ENCODE results near the gene DDHD1.

DNA sequence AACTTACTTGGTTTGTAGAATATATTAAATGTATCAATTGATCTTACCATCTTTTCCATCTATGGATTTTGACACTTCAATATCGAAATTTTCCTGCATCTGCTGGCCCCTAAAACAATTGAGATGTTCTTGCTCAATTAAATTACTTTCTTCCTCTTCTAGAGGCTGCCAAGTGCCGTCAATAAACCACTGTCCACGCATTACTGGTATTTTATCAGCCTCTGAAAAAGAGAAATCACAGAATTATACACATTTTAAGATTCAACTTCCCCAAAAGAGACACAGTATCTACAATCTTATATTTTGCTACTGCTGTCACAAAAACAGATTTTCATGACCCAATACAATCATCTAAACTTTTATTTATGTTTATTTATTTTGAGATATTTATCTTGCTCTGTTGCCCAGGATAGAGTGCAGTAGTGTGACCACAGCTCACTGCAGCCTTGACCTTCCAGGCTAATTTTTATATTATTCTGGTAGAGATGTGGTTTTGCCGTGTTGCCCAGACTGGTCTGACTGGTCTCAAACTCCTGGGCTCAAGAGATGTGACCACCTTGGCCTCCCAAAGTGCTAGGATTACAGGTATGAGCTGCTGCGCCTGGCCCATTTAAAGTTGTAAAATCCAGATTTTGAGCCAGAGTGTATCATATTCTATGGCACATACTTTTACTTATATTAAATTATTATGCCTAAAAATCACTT lies 49.3 kb downstream of the DDHD1 start:
- TF ChIP-seq RAD21 (conservative IDR thresholded peaks at IDR 0.05 in 1 of 2, IDR thresholded peaks at IDR 0.05 in 1 of 2) (no peak), JUNB (IDR thresholded peaks at IDR 0.05) (no peak), CBX8 (IDR thresholded peaks at IDR 0.05) (no peak), CHD4 (IDR thresholded peaks at IDR 0.05; ENCODE audit: borderline replicate concordance) (no peak), POLR2A (IDR thresholded peaks at IDR 0.05; ENCODE audit: low read length) (no peak), MAFK (IDR thresholded peaks at IDR 0.05; ENCODE audit: partially characterized antibody) (no peak), EP300 (IDR thresholded peaks at IDR 0.05) (no peak), CHD2 (IDR thresholded peaks at IDR 0.05; ENCODE audit: low read length, partially characterized antibody) (no peak), ESRRA (IDR thresholded peaks at IDR 0.05; ENCODE audit: borderline replicate concordance, low read length) (no peak), NR3C1 (IDR thresholded peaks at IDR 0.05) (no peak)
- TF ChIP-seq, protein P1, sequence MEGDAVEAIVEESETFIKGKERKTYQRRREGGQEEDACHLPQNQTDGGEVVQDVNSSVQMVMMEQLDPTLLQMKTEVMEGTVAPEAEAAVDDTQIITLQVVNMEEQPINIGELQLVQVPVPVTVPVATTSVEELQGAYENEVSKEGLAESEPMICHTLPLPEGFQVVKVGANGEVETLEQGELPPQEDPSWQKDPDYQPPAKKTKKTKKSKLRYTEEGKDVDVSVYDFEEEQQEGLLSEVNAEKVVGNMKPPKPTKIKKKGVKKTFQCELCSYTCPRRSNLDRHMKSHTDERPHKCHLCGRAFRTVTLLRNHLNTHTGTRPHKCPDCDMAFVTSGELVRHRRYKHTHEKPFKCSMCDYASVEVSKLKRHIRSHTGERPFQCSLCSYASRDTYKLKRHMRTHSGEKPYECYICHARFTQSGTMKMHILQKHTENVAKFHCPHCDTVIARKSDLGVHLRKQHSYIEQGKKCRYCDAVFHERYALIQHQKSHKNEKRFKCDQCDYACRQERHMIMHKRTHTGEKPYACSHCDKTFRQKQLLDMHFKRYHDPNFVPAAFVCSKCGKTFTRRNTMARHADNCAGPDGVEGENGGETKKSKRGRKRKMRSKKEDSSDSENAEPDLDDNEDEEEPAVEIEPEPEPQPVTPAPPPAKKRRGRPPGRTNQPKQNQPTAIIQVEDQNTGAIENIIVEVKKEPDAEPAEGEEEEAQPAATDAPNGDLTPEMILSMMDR (IDR thresholded peaks at IDR 0.05): no peak
- TF ChIP-seq, protein P2, sequence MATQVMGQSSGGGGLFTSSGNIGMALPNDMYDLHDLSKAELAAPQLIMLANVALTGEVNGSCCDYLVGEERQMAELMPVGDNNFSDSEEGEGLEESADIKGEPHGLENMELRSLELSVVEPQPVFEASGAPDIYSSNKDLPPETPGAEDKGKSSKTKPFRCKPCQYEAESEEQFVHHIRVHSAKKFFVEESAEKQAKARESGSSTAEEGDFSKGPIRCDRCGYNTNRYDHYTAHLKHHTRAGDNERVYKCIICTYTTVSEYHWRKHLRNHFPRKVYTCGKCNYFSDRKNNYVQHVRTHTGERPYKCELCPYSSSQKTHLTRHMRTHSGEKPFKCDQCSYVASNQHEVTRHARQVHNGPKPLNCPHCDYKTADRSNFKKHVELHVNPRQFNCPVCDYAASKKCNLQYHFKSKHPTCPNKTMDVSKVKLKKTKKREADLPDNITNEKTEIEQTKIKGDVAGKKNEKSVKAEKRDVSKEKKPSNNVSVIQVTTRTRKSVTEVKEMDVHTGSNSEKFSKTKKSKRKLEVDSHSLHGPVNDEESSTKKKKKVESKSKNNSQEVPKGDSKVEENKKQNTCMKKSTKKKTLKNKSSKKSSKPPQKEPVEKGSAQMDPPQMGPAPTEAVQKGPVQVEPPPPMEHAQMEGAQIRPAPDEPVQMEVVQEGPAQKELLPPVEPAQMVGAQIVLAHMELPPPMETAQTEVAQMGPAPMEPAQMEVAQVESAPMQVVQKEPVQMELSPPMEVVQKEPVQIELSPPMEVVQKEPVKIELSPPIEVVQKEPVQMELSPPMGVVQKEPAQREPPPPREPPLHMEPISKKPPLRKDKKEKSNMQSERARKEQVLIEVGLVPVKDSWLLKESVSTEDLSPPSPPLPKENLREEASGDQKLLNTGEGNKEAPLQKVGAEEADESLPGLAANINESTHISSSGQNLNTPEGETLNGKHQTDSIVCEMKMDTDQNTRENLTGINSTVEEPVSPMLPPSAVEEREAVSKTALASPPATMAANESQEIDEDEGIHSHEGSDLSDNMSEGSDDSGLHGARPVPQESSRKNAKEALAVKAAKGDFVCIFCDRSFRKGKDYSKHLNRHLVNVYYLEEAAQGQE (IDR thresholded peaks at IDR 0.05): no peak

Data from A549 (cell line).